Esophagus muscularis mucosa (tissue), 4 donors: ENCODE data around the gene NFASC. TPM values are rescaled to one million over a fixed set of nuclear protein-coding genes. Genes with fewer than 3 reads are reported as not detected.

Source experiments
- DNase-seq: peaks from one replicate; pipeline ENCODE4 v3.0.0-alpha.2; 2017; ENCODE audit errors: extremely low spot score
- H3K27ac ChIP-seq, 4 donors: fragments of 200-600 bp; sonication (generic); replicated peaks in 1 of 4; 1 replicate in 3 of 4; 2 replicates in 1 of 4; pipeline ENCODE4 v1.5.1; 2016 to 2019; ENCODE audit warnings: mild to moderate bottlenecking in 1 of 4
- H3K27me3 ChIP-seq, 4 donors: fragments of 200-600 bp; sonication (generic); one replicate each; pipeline versions ENCODE4 v1.5.1 to v1.6.0; 2016 to 2019
- H3K36me3 ChIP-seq, 4 donors: fragments of 200-600 bp; sonication (generic); one replicate each; pipeline ENCODE4 v1.5.1; 2016 to 2019
- H3K4me1 ChIP-seq, 4 donors: fragments of 200-600 bp; sonication (generic); one replicate each; pipeline ENCODE4 v1.5.1; 2016 to 2019
- H3K4me3 ChIP-seq, 4 donors: fragments of 200-600 bp; sonication (generic); 1 replicate in 2 of 4; 2 replicates in 2 of 4; pipeline ENCODE4 v1.5.1; 2016 to 2019; ENCODE audit warnings: mild to moderate bottlenecking in 4 of 4, moderate library complexity in 1 of 4
- H3K9me3 ChIP-seq, 4 donors: fragments of 200-600 bp; sonication (generic); 1 replicate in 3 of 4; 2 replicates in 1 of 4; pipeline ENCODE4 v1.5.1; 2016 to 2019
- CTCF ChIP-seq, 3 experiments: fragments of 200-600 bp in 2 of 3; fragments of 450-650 bp in 1 of 3; sonication (generic) in 2 of 3; IDR thresholded peaks; one replicate each; pipeline ENCODE4 v1.5.1; 2017 to 2019; ENCODE audit warnings: antibody characterized with exemption in 3 of 3, mild to moderate bottlenecking in 2 of 3, moderate library complexity in 1 of 3
- EP300 ChIP-seq: sonication (generic); formaldehyde crosslinking; IDR thresholded peaks from one replicate; pipeline ENCODE4 v1.6.1; 2017; ENCODE audit warnings: antibody characterized with exemption
- POLR2A ChIP-seq: fragments of 450-650 bp; IDR thresholded peaks from one replicate; pipeline ENCODE4 v1.6.1; 2017; ENCODE audit warnings: antibody characterized with exemption, moderate library complexity, mild to moderate bottlenecking, low read depth
- POLR2AphosphoS5 ChIP-seq, 2 donors: sonication (generic); formaldehyde crosslinking; IDR thresholded peaks; one replicate each; pipeline ENCODE4 v1.6.1; 2017; ENCODE audit warnings: antibody characterized with exemption in 2 of 2
- WGBS: methylation state at CpG from one replicate; pipeline ENCODE4 v1.1.5; 2018; 5-methylcytosine and 5-hydroxymethylcytosine counted together
- intact Hi-C: fragments of 100-400 bp; cut with DNase I; formaldehyde crosslinking; loops from one replicate; pipeline ENCODE4 v1.15.1; 2023
- total RNA-seq, 4 donors: library from RNA; depleted of rRNA; stranded (reverse); fragments of >200 nt; gene quantifications; one replicate each; pipeline versions ENCODE4 v1.1.0 to v1.2.1, GENCODE V29; 2016

The NFASC gene
- total RNA-seq, 4 donors from 2014 or later: 31.1 to 122 (median 64.7) TPM

- TF ChIP-seq POLR2AphosphoS5 (IDR thresholded peaks at IDR 0.05) (no peak), POLR2A (no peak), EP300 (no peak), CTCF (IDR thresholded peaks at IDR 0.05) (no peak)
- intact Hi-C loops: no loop called here
- DNase-seq: no peak
- H3K27ac ChIP-seq: no peak overlapping the region
- H3K4me3 ChIP-seq: no peak overlapping the region
- no peaks in the 10 kb centered on the region for H3K27me3 ChIP-seq
- 75% methylated on average over 3 of the region's 3 CpGs for WGBS
- no peaks in the 10 kb centered on the region for H3K9me3 ChIP-seq
- peaks cover 0 to 14% (median 4%) of the 10 kb centered on the region in 4 donors for H3K4me1 ChIP-seq
- peaks cover 0 to 8% (median 2%) of the 10 kb centered on the region in 4 donors for H3K36me3 ChIP-seq
Observed at GRCh38 chr1:204930155-204930523, 59.5 kb downstream of the NFASC start.

DNA sequence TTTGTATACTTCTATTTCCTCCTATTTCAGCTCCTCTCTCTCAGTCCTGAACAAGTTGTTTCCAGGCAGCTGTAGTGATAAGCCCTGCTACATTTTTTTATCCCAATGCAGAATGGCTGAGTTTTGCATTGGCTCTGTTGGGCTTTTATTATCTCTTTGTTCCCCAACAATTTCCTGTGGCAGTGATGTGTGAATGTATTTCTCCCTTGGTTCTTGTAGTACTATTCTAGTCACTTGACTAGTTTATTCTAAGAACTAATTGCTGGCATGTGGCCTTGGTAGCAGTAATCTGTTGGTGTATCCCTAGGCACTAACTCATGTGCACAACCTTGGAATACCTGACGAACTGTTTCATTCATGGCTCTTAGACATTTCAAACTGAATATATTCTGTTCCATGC lies 60.7 kb downstream of the NFASC start:
- no peaks in the 10 kb centered on the region for H3K9me3 ChIP-seq
- WGBS: 83% methylated on average over 1 of the region's 1 CpG
- intact Hi-C loops: no loop called here
- DNase-seq: no peak
- H3K27ac ChIP-seq: no peak overlapping the region
- H3K36me3 ChIP-seq: peaks cover 0 to 8% (median 2%) of the 10 kb centered on the region in 4 donors
- peaks cover 0 to 14% (median 4%) of the 10 kb centered on the region in 4 donors for H3K4me1 ChIP-seq
- TF ChIP-seq EP300 (no peak), POLR2AphosphoS5 (IDR thresholded peaks at IDR 0.05) (no peak), POLR2A (no peak), CTCF (IDR thresholded peaks at IDR 0.05) (no peak)
- H3K27me3 ChIP-seq: no peaks in the 10 kb centered on the region
- H3K4me3 ChIP-seq: no peak overlapping the region

- H3K27me3 ChIP-seq: no peaks in the 10 kb centered on the region
- peaks cover 0 to 14% (median 4%) of the 10 kb centered on the region in 4 donors for H3K4me1 ChIP-seq
- H3K36me3 ChIP-seq: peaks cover 0 to 12% (median 2%) of the 10 kb centered on the region in 4 donors
- no peak overlapping the region for H3K4me3 ChIP-seq
- H3K27ac ChIP-seq: no peak overlapping the region
- no peak for DNase-seq
- no peaks in the 10 kb centered on the region for H3K9me3 ChIP-seq
- 96% methylated on average over 7 of the region's 7 CpGs for WGBS
- intact Hi-C loops: no loop called here
- no peak for TF ChIP-seq CTCF (IDR thresholded peaks at IDR 0.05)
- no peak for TF ChIP-seq EP300
- no peak for TF ChIP-seq POLR2AphosphoS5 (IDR thresholded peaks at IDR 0.05)
- no peak for TF ChIP-seq POLR2A
Observed at GRCh38 chr1:204931768-204932572, 61.3 kb downstream of the NFASC start.

- no peak overlapping the region for H3K27ac ChIP-seq
- no peaks in the 10 kb centered on the region for H3K9me3 ChIP-seq
- H3K36me3 ChIP-seq: peaks cover 0 to 16% (median 2%) of the 10 kb centered on the region in 4 donors
- no peaks in the 10 kb centered on the region for H3K27me3 ChIP-seq
- no peak overlapping the region for H3K4me3 ChIP-seq
- WGBS: 80% methylated on average over 7 of the region's 7 CpGs
- H3K4me1 ChIP-seq: peaks cover 0 to 14% (median 4%) of the 10 kb centered on the region in 4 donors
- DNase-seq: no peak
- TF ChIP-seq CTCF (IDR thresholded peaks at IDR 0.05) (no peak), POLR2A (no peak), EP300 (no peak), POLR2AphosphoS5 (IDR thresholded peaks at IDR 0.05) (no peak)
- intact Hi-C loops: no loop called here
Observed at GRCh38 chr1:204932573-204932909, 61.9 kb downstream of the NFASC start.
